Stomach (tissue), 9 donors: ENCODE data around the gene ADD3. TPM values are rescaled to one million over a fixed set of nuclear protein-coding genes. Genes with fewer than 3 reads are reported as not detected.

Experiments
- DNase-seq, 2 donors: peaks; one replicate each; pipeline versions ENCODE4 v3.0.0 to v3.0.0-alpha.2; 2013 to 2019
- H3K27ac ChIP-seq, 5 donors: fragments of 200-600 bp in 4 of 5; sonication (generic) in 4 of 5; one replicate each; pipeline ENCODE4 v1.5.1; 2013 to 2019; ENCODE audit warnings: mild to moderate bottlenecking in 1 of 5, moderate library complexity in 1 of 5
- H3K27me3 ChIP-seq, 3 donors: fragments of 200-600 bp; sonication (generic); one replicate each; pipeline ENCODE4 v1.5.1; 2017 to 2019; ENCODE audit warnings: mixed run types in 1 of 3
- H3K36me3 ChIP-seq, 4 donors: fragments of 200-600 bp; sonication (generic); 1 replicate in 3 of 4; 2 replicates in 1 of 4; pipeline ENCODE4 v1.5.1; 2016 to 2019
- H3K4me1 ChIP-seq, 4 donors: fragments of 200-600 bp; sonication (generic); one replicate each; pipeline ENCODE4 v1.5.1; 2016 to 2019
- H3K4me3 ChIP-seq, 4 donors: fragments of 200-600 bp; sonication (generic) in 3 of 4; one replicate each; pipeline ENCODE4 v1.5.1; 2016 to 2019; ENCODE audit warnings: mild to moderate bottlenecking in 1 of 4
- H3K9me3 ChIP-seq, 4 donors: fragments of 200-600 bp; sonication (generic); one replicate each; pipeline ENCODE4 v1.5.1; 2016 to 2019
- EP300 ChIP-seq: sonication (generic); formaldehyde crosslinking; IDR thresholded peaks from one replicate; pipeline ENCODE4 v1.6.1; 2017; ENCODE audit warnings: antibody characterized with exemption
- POLR2A ChIP-seq, 4 donors: fragments of 450-650 bp; IDR thresholded peaks; one replicate each; pipeline ENCODE4 v1.6.1; 2016; ENCODE audit warnings: antibody characterized with exemption in 4 of 4, control low read depth in 2 of 4, mild to moderate bottlenecking in 1 of 4, moderate library complexity in 1 of 4
- POLR2AphosphoS5 ChIP-seq, 3 donors: sonication (generic); formaldehyde crosslinking; IDR thresholded peaks; one replicate each; pipeline ENCODE4 v1.6.1; 2016; ENCODE audit warnings: antibody characterized with exemption in 3 of 3
- WGBS, 5 donors: extraction: QIAGEN DNeasy Blood & Tissue Kit in 3 of 5; methylation state at CpG; one replicate each; pipeline versions ENCODE4 v1.1.5 to v1.1.7; 2013 to 2018; 5-methylcytosine and 5-hydroxymethylcytosine counted together
- intact Hi-C: fragments of 100-400 bp; cut with DNase I; formaldehyde crosslinking; loops from one replicate; pipeline ENCODE4 v1.15.1; 2023; ENCODE audit warnings: low total_unique reads
- polyA plus RNA-seq, 3 donors: library from polyadenylated mRNA; stranded (reverse); fragments of 200-250 nt; gene quantifications; one replicate each; pipeline ENCODE4 v1.2.3, GENCODE V29; 2013
- total RNA-seq, 5 donors: library from RNA; depleted of rRNA; stranded (reverse); fragments of >200 nt; gene quantifications; one replicate each; pipeline versions ENCODE4 v1.1.0 to v1.2.3, GENCODE V29; 2014 to 2016
- TF ChIP-seq, protein P1 (sequence below), 7 experiments: fragments of 450-650 bp in 4 of 7; fragments of 200-600 bp in 3 of 7; sonication (generic) in 3 of 7; IDR thresholded peaks; one replicate each; pipeline ENCODE4 v1.5.1; 2016 to 2019; ENCODE audit warnings: antibody characterized with exemption in 7 of 7, control low read depth in 2 of 7, mild to moderate bottlenecking in 1 of 7
- donor health status: healthy with polysubstance abuse.
- donor health status: Bipolar disorder and iron deficiency.
- donor health status: healthy.

The ADD3 gene
- total and polyA plus RNA-seq, 8 donors: 22.9 to 600 (median 80.3) TPM

DNA sequence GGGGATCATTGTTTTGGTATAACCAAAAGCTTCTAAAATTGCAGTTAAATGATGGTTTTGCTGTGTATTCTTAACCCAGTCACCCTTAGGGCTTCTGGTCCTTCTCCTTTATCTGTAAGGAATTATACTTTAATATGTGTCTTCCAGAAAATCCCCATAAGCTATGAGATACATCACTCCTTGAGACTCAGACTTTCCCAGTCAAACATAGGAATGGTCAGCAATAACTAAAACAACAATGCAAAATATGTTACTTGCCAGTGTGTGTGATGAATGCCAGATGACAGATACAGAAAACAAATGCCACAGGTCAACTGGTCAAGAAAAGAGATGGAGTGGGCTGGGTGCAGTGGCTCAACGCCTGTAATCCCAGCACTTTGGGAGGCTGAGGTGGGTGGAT, 10.1 kb downstream of the ADD3 start:
- H3K27me3 ChIP-seq: no peaks in the 10 kb centered on the region
- H3K27ac ChIP-seq: no peak overlapping the region
- peaks cover 4 to 55% (median 38%) of the 10 kb centered on the region in 4 donors for H3K4me1 ChIP-seq
- TF ChIP-seq, protein P1, sequence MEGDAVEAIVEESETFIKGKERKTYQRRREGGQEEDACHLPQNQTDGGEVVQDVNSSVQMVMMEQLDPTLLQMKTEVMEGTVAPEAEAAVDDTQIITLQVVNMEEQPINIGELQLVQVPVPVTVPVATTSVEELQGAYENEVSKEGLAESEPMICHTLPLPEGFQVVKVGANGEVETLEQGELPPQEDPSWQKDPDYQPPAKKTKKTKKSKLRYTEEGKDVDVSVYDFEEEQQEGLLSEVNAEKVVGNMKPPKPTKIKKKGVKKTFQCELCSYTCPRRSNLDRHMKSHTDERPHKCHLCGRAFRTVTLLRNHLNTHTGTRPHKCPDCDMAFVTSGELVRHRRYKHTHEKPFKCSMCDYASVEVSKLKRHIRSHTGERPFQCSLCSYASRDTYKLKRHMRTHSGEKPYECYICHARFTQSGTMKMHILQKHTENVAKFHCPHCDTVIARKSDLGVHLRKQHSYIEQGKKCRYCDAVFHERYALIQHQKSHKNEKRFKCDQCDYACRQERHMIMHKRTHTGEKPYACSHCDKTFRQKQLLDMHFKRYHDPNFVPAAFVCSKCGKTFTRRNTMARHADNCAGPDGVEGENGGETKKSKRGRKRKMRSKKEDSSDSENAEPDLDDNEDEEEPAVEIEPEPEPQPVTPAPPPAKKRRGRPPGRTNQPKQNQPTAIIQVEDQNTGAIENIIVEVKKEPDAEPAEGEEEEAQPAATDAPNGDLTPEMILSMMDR (IDR thresholded peaks at IDR 0.05): no peak
- TF ChIP-seq EP300 (no peak), POLR2A (IDR thresholded peaks at IDR 0.05) (no peak), POLR2AphosphoS5 (IDR thresholded peaks at IDR 0.05) (no peak)
- H3K36me3 ChIP-seq: no peaks in the 10 kb centered on the region
- WGBS, 5 donors: 54 to 82% (median 75%) methylated on average over 1 of the region's 1 CpG
- intact Hi-C loops: loop anchor here (10.0 kb wide), 1 partner anchor 133 kb away; no protein-coding TSS in a partner anchor
- no peak for DNase-seq
- no peak overlapping the region for H3K4me3 ChIP-seq
- no peaks in the 10 kb centered on the region for H3K9me3 ChIP-seq

DNA sequence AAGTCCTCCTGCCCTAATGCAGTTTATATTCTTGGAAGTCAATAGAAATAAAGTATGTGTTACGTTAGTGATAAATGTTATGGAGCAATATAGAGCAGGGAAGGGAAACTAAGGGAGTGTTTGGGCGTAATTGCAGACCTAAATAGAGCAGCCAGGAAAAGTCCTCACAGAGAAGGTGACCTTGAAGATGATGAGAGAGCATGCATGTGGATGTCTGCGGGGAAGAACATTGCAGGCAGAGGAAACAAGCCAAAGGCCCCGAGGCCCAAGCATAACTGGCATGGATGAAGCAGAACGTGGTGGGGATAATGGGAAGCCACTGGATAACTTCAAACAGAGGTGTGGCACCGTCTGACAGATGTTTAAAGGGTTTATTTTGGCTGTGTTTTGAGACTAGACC, 12.5 kb downstream of the ADD3 start:
- TF ChIP-seq POLR2A (IDR thresholded peaks at IDR 0.05) (no peak), POLR2AphosphoS5 (IDR thresholded peaks at IDR 0.05) (no peak), EP300 (no peak)
- TF ChIP-seq, protein P1 (IDR thresholded peaks at IDR 0.05): no peak
- no peaks in the 10 kb centered on the region for H3K27me3 ChIP-seq
- 78 to 87% (median 85%) methylated on average over 6 of the region's 6 CpGs for whole genome bisulfite sequencing, 5 donors
- peaks cover 4 to 48% (median 29%) of the 10 kb centered on the region in 4 donors for H3K4me1 ChIP-seq
- DNase-seq: no peak
- no peak overlapping the region for H3K27ac ChIP-seq
- no peaks in the 10 kb centered on the region for H3K36me3 ChIP-seq
- intact Hi-C loops: no loop called here
- no peak overlapping the region for H3K4me3 ChIP-seq
- H3K9me3 ChIP-seq: no peaks in the 10 kb centered on the region

GRCh38 chr10:110022716-110023504, 15.1 kb downstream of the ADD3 start:
- DNase-seq: no peak
- H3K4me1 ChIP-seq: peaks cover 0 to 23% (median 10%) of the 10 kb centered on the region in 4 donors
- no peak overlapping the region for H3K4me3 ChIP-seq
- intact Hi-C loops: no loop called here
- WGBS, 5 donors: 62 to 70% (median 64%) methylated on average over 2 of the region's 2 CpGs
- H3K27ac ChIP-seq: peak overlapping the region in 1 of 5 donors; percentile 56
- no peaks in the 10 kb centered on the region for H3K9me3 ChIP-seq
- TF ChIP-seq, protein P1 (IDR thresholded peaks at IDR 0.05): no peak
- TF ChIP-seq EP300 (no peak), POLR2AphosphoS5 (IDR thresholded peaks at IDR 0.05) (no peak), POLR2A (IDR thresholded peaks at IDR 0.05) (no peak)
- H3K36me3 ChIP-seq: no peaks in the 10 kb centered on the region
- no peaks in the 10 kb centered on the region for H3K27me3 ChIP-seq

- intact Hi-C loops: no loop called here
These were observed 16.1 kb downstream of the ADD3 start for GRCh38 chr10:110023785-110024465.

More at GRCh38 chr10:110023785-110024465, 16.1 kb downstream of the ADD3 start:
- DNase-seq: no peak
- no peak for TF ChIP-seq POLR2AphosphoS5 (IDR thresholded peaks at IDR 0.05)
- no peak for TF ChIP-seq POLR2A (IDR thresholded peaks at IDR 0.05)
- TF ChIP-seq EP300: no peak
- TF ChIP-seq, protein P1 (IDR thresholded peaks at IDR 0.05): no peak
- no peak overlapping the region for H3K27ac ChIP-seq
- no peak overlapping the region for H3K4me3 ChIP-seq
- no peaks in the 10 kb centered on the region for H3K9me3 ChIP-seq
- no peaks in the 10 kb centered on the region for H3K36me3 ChIP-seq
- peaks cover 0 to 21% (median 9%) of the 10 kb centered on the region in 4 donors for H3K4me1 ChIP-seq
- H3K27me3 ChIP-seq: no peaks in the 10 kb centered on the region
- 54 to 68% (median 62%) methylated on average over 4 of the region's 4 CpGs for WGBS, 5 donors
